NCI-H1092 treated with DMSO at 0.1 percent for 48 hours (cell line): ENCODE data around the gene CTNNA1.
A peak's percentile ranks its signal among the peaks of the same experiment; 100 is the strongest.
"Not testable (repeated sequence)": the region's sequence is repeated elsewhere in the genome, so short reads cannot be mapped to it uniquely, and the experiment has no call there.

Source experiments
- DNase-seq: peaks from one replicate; lab custom pipeline; 2025; lab: John Stamatoyannopoulos, UW

The CTNNA1 gene

DNA sequence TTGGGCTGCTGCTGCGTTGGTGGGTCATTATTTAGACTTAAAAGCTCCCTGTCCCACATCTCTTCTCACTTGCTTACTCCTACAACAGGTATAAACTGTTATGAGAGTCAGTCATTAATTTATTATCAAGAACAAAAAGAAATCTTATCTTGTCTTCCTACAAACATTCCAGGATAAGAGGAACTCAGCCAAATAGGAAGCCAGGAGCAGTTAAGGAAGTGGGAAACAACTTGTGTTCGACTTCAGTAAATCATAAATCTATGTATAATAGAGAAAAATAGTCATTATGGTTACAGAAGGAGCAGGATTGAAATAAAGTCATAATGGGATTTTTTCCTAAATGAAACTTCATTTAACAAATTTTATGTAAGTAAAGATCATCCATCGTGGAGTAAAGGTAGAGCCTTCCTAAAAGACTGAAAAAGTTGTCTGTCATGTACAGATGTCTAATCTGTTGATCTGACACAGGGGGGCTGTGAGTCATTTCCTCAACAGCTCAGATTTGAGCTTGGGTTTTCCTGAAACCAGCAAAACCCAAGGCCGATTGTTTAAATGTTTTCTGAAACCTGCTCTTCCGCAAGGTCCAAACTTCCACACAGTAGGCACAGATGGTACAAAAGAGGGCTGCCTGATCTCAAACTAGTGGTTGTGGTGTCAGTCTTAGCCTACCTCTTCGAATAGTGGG, 147.2 kb downstream of the CTNNA1 start:
- DNase-seq: no peak

DNA sequence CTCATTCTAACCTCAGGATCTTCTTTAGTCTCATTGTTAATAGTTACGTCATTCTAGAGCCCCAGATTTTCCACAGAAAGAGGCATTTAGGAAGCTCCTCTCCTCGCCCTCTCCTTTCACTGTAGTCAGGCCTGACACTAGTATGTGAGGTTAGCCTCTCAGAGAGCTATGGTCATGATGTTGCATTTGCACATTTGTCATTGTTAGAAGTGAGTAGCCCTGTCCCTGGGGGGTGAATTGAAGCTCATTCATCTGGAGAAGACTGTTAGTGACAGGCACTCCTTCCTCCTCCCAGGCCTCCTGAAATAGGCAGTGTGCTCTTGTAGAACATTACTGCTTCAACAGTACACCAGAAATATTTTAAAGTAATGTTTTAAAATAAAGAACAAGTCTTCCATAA, 148.5 kb downstream of the CTNNA1 start:
- DNase-seq: no peak

DNA sequence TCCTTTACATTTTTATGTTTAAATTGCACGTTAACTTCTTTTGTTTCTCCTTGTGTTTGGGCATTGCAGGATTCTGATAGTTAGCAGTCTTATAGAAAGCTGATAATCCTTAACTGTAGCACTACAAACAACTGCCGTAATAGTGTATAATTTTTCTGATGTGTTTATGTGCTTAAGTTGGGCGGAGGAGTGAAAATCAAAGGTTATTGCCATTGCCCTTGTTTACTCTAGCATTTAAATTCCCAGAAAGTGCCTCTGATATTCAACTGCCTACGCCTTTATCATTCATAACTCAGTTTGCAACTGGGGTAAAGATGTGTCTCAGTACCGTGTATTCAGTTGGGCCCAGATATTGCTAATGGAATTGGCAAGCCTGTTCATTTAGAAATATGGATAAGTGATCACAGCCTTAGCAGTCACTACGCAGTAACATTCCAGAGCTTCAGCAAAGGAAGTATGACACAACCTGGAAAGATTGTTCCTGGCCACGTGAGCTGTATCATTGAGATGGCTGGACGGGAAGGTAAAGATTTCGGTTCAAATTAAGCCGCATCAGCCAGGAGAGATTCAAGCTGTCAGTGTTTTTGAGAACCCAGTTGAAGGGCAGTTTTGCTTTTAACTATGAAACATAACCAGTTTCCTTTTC, 150.0 kb downstream of the CTNNA1 start:
- no peak for DNase-seq

DNA sequence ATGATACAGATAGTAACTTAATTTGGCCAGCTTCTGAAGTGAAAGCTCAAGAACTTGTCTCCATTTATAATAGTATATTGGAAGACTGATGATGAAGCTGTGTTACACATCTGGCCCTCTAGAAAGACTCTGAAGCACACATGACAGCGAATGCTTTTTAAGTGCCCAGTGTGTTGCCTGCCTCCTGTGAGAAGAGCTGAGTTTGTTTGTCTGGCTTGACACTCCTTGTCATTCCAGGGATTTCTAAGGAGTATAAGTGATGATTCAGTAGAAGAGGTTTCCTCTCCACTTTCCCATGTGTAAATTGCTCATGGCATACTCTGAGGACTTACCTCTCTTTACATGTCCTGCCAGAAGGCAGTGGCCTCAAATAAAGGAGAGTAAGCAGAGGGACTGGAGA, 152.3 kb downstream of the CTNNA1 start:
- no peak for DNase-seq

DNA sequence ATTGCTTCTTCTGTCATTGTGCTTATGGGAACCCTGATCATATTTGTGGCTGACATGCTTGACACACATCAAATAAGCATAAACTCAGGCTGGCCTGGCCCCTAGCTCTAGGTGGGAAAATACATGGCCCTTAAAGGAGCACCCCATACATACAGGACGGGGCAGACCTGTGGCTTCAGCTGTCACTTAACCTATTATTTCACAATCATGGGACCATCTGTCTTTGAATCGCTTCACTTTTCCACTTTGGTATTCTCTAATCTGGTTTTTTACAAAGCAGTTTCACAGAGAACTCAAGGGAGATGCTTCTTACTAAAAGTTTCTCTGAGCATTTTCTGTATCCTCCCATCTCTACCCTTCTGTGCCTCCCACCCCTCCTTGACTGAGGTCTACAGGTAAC, 156.5 kb downstream of the CTNNA1 start:
- DNase-seq: no peak

DNA sequence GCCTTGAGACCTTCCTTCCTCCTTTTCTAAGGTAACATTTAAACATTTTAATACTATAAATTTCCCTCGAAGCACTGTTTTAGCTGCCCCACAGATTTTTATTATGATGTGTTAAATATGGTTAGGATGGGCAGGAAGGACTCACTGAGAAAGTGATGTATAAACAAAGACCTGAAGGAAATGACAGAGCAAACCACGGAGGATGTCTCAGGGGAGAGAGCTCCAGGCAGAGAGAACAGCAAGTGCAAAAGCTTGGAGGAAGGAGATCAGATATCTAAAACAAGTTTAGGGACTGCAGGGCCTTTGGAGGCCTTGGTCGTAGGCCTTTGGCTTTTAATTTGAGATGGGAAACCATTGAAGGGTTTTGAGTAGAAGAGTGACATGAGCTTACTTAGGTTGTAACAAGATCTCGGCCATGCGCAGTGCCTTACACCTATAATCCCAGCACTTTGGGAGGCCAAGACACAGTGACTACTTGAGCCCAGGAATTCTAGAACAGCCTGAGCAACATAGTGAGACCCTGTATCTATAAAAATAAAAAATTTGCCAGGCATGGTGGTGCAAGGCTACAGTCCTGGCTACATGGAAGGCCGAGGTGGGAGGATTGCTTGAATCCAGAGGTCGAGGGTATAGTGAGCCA, 157.4 kb downstream of the CTNNA1 start:
- no peak for DNase-seq

DNA sequence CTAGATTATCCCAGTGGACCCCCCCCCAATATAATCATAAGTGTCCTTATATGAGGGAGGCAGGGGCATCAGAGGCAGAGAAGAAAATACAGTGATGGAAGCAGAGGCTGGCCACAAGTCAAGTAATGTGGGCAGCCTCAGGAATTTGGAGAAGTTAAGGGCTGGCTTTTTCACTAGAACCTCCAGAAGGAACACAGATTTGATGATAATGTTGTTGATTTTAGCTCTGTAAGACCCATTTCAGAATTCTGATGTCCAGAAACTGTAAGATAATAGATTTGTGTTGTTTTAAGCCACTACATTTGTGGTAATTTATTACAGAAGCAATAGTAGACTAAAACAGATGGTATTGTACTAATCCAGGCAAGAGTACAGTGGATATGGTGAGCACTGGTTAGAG, 158.2 kb downstream of the CTNNA1 start:
- no peak for DNase-seq

DNA sequence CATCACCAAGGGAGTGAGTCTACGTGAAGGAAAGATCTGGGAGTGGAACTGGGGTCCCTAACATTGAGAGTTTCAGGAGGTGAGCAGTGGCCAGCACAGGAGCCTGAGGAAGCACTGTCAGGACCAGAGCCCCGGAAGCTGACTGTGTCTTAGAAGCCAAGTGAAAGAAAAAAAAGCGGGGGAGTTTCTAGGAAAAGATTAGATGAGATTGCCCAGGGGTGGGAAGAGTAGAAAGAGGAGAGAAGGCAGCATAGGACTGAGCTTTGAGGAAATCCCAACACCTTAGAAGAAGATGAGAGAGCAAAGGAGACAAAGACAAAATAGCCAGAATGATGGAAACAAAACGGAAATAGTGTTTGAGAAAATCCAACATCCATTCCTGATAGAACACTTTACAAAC, 158.9 kb downstream of the CTNNA1 start:
- no peak for DNase-seq

DNA sequence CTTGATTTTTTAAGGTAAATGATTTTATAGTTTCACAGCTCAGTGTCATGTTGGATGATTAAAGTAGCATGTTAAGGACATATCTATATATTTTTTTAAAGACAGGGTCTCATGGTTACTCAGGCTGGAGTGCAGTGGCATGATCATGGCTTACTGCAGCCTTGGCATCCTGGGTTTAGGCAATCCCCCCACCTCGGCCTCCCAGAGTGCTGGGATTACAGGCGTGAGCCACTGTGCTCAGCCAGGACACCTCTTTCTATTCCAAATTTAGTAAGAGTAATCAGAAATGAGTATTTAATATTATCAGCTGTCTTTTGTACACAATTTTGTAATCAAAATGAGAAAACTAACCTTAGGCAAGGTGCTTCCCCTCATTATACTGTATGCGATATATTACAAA, 160.5 kb downstream of the CTNNA1 start:
- no peak for DNase-seq

DNA sequence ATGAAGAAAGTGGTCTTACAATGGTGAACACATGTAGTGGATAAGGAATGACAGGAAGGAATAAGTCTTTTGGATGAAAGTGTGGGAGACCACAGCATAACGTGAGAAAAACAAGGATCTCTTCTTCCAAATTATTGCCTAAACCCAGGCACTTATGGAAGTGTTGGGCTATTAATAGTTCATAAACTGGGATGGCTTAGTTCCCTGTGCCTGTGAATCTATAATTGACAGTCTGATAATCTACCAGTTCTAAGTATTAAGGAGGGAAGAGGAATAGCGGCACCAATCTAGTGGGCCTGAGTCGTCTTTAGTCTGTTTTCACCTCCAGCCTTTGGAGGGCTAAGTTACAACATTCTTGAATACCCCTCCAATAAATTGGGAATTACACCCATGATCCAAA, 161.1 kb downstream of the CTNNA1 start:
- no peak for DNase-seq

DNA sequence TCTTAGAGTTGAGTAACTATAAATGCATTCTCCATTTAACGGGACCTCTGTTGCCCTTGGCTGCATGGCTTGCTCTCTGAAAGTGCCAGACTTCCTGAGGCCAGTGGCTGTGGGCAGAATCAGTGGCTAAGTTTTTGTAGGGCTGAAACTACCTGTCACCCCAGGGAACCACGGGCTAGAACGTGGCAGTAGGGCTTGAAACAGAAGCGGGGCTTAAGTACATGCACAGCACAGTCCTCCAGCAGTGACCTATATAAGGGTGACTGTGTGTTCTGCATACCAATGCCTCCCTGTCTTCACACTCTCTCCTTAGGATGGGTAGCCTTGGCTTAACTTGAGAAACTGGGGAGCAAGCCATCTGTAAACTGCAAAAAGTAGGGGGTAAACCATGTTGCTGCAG, 165.5 kb downstream of the CTNNA1 start:
- DNase-seq: no peak

DNA sequence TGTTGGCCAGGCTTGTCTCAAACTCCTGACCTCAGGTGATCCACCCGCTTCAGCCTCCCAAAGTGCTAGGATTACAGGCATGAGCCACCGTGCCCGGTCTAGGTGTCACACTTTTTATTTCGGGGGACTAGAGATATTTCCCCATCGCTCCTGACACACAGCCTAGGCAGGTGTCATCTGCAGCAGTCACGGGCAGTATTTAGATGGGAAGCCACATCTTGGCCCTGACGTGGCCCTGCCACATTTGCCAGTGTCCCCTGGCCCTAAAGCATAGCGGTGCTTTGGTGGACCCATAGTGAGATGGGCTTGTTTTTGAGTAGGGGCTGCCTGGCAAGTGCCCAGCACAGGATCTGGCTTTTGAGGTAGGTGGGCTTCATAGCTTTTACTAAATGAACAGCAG, 167.0 kb downstream of the CTNNA1 start:
- DNase-seq: no peak

DNA sequence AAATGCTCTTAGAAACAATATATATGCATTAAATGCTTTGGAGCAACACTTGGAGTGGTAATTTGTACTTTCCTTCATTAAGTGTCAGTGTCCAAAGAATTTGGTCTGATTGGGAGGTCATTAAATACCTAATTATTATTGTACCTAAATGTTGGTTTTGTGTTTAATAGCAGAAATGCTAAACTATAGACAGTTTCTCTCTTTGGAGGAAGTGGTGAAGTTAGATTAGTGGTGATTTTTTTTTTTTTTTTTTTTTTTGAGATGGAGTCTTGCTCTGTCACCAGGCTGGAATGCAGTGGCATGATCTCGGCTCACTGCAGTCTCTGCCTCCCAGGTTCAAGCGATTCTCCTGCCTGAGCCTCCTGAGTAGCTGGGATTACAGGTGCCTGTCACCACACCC, 168.1 kb downstream of the CTNNA1 start:
- not testable (repeated sequence) for DNase-seq

DNA sequence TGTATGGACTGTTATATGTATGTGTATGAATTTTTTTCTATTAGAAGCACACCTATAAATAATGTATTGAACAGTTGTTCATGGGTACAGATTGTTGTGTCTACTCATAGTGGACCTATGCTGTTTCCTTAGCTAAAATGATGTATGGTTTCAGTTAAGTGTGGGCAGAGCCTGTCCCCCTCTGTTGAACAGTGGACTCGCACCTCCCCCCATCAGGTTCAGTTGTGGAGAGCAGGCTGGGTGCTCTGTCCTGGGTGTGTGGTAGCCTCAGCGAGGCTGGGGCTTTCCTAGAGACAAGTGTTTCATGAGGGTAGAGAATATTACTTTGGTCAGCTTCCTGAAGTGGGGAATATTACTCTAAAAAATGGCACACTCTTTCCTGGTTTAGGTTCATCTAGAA, 169.3 kb downstream of the CTNNA1 start:
- DNase-seq: no peak

DNA sequence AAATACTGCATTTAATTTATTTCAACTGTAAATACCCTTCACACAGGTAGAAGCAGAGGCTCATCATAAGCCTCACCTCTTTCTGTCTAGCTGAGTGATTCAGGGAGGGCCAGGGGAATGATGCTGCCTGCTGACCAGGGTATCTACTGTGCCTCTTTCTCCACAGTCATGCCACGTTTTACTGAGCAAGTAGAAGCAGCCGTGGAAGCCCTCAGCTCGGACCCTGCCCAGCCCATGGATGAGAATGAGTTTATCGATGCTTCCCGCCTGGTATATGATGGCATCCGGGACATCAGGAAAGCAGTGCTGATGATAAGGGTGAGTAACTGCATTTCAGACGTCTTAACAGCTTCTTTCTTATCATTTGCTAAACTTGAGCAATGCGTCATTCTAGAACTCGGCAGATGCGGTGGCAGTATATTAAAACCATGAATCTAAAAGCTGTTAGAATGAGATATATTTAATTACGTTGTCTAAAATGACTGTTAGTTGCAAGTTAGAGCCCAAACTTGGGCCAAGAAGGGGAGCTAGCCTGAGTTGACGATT, 171.9 kb downstream of the CTNNA1 start:
- no peak for DNase-seq

DNA sequence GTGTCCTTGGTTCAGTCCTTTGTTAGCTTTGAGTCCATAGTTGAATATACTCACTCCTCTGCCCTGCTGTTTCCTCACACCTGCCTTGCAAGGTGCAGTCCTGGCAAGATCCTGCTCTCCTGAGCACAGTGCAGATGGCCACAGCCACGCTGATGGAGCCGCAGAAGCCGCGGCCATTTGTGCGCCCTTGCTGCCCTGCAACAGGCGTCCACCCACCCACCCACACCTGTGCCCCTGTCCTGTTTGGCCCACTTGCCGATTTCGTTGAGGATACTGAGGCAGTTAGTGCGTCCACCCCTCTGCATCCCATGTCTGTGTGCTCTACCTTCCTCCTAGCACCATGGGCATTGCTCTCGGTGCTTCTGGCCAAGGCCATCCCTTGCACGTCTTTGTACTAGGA, 173.0 kb downstream of the CTNNA1 start:
- no peak for DNase-seq

DNA sequence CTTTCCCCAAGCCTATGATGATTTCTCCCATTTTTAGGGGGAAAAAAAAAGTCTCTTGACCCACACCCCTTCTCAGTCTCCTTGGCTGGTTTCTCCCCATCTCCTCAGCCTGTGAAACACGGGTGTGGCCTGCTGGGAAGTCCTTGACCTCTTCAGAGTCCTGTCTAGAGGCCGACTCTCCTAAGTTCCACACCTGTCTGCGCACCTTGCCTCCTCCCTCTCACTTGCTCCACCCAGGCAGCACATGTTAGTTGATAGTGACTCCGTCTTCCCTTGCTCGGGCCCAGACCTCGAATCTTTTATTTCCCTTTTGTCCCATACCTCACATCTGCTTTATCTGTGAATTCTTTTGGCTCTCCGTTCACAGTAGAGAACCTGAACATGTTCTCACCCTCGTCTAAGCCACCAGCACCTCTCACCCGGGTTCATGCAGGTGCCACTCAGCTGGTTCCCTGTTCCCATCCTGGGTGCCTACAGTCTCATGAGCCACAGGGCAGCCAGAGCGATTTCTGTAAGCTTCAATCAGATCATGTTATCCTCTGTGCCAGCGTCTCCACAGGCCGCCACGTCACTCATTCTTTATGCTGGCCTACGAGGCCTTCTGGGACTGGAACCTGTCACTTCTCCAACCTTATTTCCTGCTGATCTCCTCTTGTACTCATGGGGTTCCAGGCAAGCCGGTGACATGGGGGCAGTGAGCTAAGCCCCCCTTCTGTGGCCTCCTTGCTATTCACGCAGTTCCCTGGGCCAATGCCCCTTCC, 173.6 kb downstream of the CTNNA1 start:
- DNase-seq: no peak

DNA sequence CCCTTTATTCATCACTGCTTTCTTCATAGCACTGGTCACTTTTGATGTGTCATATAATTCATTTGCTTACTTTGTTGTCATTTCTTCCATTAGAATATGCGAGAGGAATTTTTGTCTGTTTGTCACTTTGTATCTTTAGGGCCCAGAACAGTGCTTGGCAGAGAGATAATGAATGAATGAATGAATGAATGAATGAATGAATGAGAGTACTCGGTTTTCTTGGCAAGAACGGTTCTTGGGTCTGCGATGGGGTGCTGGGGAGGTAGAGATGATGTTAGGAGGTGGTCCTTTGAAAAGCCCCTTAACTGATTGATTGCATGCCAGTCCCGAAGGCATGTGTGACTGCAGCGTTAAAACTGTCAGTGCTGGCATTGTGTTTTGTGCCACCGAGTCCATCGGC, 174.3 kb downstream of the CTNNA1 start:
- no peak for DNase-seq

DNA sequence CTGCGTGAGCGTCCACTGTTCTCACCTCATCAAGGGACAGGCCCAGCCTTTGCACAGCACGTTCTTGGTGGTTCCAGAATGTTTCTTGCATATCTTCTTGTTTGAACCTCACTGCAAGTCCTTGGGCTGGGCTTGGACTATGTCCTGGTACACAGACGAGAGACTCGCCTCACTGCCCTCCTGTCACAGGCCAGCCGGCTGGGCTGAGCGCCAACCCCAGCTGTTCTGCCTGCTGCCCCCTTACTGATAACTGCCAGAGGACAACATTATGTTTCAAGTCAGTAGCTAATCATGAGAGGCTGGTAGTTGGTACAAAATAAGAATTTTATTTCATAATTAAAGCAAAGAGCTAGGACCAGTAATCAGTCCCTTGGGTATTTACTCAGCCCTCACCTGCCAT, 174.8 kb downstream of the CTNNA1 start:
- peak; percentile 57 for DNase-seq

DNA sequence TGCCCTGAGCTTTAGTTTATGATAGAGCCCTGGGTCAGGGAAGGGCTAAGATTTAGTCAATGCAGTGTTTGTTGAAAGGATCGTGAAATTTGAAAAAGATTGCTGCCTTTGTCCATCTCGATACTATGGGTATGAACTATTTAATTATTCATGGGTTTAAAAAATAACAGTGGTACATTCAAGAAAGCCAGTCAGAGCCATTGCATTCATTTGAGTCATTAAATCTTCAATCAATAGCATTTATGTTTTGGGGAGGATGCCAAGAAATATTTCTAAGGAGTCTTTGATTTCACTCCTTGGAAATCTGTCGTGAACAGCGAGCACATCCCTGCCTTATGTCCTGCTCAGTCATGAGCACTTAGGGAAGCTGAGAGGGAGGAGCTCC, 176.3 kb downstream of the CTNNA1 start:
- DNase-seq: no peak

DNA sequence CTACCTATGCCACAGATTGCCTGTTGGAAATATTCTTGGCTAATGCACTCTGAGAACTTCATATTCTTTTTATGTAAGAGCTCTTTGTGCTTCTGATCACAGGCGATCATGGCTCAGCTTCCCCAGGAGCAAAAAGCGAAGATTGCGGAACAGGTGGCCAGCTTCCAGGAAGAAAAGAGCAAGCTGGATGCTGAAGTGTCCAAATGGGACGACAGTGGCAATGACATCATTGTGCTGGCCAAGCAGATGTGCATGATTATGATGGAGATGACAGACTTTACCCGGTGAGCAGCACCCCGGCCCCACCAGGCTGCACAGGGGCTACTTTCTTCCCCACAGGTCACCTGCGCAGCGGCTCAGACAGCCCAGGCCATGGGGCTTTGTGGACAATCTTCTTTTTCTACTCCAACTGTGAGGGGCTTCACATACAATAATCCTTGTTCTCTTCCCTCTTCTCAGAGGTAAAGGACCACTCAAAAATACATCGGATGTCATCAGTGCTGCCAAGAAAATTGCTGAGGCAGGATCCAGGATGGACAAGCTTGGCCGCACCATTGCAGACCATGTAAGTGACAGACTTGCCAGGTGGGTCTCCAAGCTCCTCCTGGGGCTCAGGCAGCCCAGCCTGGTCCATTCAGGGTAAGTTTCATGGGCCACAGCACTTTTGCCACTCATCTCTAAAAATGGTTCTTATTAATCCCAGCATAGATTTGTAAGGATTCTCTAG, 177.3 kb downstream of the CTNNA1 start:
- DNase-seq: no peak
